Fibroblast of skin of back (primary cell): ENCODE results near the gene NHP2. TPM values are rescaled to one million over a fixed set of nuclear protein-coding genes. Genes with fewer than 3 reads are reported as not detected.
"Not testable (repeated sequence)": the region's sequence is repeated elsewhere in the genome, so short reads cannot be mapped to it uniquely, and the experiment has no call there.

ENCODE experiments used
- DNase-seq: peaks from one replicate; pipeline ENCODE4 v3.0.0-alpha.2; 2013
- polyA plus RNA-seq, 2 experiments: library from polyadenylated mRNA; unstranded; fragments of 120-200 nt; gene quantifications; one replicate each; pipeline ENCODE4 v1.2.1, GENCODE V29; 2013; ENCODE audit not compliant: insufficient read length in 2 of 2

The NHP2 gene
- polyA plus RNA-seq (2013, experiment 1 of 2; ENCODE audit: insufficient read length): 142 TPM
- 102 TPM for polyA plus RNA-seq (2013, experiment 2 of 2; ENCODE audit: insufficient read length)

DNA sequence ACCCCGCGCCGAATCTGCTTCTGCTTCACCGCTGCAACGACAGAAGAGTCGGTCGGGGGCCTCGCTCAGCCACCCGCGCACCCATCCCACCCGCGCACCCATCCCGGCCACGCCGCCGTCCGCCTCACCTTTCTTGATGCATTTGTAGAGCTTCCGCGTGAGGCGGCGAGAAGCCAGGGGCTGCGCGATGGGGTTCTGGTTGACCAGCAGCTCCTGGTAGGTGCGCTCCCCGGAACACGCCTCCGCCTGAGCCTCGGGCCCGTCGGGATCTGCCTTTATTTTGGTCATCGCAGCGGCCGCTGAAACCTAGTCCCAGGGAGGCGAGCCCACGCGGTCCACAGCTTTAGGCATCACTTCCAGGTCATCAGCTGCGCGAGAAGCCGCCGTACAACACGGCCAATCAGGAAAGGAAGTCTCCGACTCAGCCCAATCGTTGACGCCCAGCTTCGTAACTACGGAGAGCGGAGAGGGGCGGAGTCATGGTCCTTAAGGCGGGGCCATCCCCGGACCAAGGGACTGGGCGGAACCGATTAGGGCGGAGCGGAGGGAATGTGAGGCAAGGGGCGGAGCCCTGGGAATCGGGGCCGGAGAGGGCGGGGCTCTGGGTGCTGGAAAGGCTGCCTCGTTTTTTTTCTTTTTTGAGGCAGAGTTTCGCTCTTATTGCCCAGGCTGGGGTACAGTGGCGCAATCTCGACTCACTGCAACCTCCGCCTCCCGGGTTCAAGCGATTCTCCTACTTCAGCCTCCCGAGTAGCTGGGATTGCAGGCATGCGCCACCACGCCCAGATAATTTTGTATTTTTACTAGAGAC, at the start of gene NHP2:
TSS of gene NHP2 (minus strand) at position 356 of the 811 bp plus-strand sequence. CDS start at position 288, 68 bp downstream.
- DNase-seq: peak; percentile 98

- DNase-seq: no peak
Observed at GRCh38 chr5:178202541-178202940, 48.9 kb upstream of the NHP2 start.

DNA sequence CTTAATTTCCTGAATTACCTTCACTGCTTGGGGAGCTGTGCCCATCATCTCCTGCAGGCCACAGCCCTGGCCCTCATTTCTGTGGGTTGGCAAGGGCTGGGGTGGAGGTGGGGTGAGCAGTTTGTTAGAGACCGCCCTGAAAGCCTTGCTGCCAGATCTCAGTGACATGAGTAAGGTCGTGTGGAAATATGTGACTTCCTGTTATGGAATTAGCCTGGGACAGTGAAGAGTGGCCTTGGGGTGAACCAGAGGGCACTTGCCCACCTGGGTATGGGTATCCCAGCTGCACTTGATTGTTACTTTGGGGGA, 48.2 kb upstream of the NHP2 start:
- DNase-seq: peak; percentile 28

DNA sequence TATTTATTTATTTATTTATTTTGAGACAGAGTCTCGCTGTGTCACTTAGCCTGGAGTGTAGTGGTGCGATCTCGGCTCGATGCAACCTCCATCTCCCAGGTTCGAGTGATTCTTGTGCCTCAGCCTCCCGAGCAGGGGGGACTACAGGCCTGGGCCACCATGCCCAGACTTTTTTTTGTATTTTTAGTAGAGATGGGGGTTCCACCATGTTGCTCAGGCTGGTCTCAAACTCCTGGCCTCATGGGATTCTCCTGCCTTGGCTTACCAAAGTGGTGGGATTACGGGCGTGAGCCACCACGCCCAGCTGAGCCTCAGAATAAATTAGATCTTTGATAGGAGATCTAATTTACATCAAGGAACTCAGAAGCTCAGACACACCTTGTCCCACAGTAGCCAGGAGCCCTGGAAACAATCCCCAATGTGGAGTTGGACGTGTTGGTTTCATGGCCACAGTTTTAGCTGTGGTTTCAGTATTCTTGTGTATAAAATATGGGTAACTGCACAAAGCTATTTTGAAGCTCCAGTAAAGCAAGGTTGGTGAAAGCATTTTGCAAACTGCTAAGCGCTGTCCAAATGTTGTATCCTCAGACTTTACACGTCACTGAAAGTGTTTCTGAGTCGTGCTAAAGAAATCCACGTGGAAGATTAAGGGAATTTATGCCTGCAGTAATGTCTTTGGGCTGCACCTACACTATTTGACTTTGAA, 47.7 kb upstream of the NHP2 start:
- DNase-seq: peak; percentile 37

- no peak for DNase-seq
Observed at GRCh38 chr5:178199581-178200434, 46.1 kb upstream of the NHP2 start.

DNA sequence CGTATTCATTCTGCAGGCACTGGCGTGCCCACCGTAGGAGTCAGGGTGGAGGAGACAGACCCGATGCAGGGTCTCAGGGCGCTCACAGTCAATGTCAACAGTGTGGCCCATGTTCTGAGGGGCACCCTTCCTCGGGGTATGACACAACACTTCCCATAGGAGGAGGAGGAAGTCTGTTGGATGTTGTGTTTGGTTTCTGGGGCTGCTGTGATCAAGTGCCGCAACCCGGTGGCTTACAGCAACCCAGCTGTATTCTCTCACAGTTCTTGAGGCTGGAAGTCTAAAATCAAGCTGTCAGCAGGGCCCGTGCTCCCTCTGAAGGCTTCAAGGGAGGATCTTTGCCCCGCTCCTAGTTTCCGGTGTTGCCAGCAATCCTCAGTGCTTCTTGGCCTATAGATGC, 45.0 kb upstream of the NHP2 start:
- DNase-seq: no peak

- DNase-seq: not testable (repeated sequence)
Observed at GRCh38 chr5:178198151-178198550, 44.5 kb upstream of the NHP2 start.

- DNase-seq: no peak
Observed at GRCh38 chr5:178196986-178197385, 43.3 kb upstream of the NHP2 start.

DNA sequence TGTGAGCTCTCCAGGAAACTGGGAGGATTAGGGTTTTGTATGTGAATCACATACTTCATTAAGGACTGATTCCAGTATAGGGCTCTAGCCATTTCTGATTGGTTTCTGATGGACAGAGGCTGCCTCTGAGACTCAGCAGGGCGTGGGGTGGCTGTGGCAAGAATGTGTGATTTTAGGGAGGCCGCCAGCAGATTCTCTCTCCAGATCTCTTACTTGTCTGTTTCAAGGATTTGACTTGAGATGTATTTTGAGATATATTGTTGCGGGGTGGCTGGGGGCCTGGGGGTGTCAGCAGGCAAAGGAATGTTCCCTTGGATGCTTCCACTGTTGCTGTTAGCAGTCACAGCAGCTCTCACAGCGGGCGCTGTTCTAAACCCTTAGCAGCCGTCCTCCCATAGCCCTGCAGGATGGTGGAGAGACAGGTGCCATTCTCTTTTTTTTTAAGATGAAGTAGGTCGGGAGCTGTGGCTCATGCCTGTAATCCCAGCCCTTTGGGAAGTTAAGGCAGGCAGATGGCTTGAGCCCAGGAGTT, 42.7 kb upstream of the NHP2 start:
- peak; percentile 41 for DNase-seq

DNA sequence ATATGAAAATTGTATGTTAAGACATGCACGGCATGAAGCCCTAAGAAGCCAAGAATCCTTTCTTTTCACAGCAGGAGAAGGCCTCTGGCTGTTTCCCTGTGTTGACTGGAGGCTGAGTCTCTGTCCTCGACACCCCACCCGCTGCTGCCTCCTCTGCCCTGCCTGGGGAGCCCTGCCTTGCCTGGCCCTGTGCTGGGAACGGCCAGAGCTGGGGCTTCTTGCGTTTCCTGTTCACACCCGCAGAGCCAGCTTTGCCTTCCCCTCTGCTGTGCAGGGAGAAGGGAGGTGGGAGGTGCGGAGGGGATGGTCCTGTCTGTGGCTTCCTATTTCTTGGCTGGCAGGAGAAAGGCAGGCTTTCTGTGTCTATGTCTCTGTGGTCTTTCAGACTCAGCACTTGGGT, 40.3 kb upstream of the NHP2 start:
- no peak for DNase-seq

- no peak for DNase-seq
Observed at GRCh38 chr5:178193251-178193809, 39.6 kb upstream of the NHP2 start.

DNA sequence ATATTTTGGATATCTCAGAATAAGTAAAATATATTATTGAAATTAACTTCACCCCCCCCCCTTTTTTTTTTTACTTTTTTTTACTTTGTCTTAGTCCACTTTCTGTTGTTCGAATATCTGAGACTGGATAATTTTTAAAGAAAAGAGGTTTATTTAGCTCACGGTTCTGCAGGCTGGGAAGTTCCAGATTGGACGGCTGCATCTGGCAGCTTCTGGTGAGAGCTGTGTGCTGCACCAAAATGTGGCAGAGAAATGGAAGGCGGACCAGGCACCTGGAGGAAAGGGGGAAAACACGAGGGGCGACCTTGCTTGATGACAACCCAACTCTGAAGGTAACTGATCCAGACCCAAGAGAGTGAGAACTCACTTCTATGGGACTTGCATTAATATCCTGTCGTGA, 39.1 kb upstream of the NHP2 start:
- no peak for DNase-seq

DNA sequence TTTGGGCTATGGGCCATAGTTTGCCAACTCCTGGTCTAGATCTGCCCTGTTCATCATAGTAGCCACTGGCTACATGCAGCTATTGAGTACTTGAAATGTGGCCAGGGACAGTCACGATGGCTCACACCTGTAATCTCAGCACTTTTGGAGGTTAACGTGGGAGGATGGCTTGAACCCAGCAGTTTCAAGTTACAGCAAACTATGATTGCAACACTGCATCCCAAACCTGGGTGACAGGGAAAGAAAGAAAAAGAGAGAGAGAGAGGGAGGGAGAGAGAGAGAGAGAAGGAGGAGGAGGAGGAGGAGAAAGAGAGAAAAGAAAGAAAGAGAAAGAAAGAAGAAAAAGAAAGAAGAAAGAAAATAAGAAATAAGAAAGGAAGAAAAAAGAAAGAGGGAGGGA, 38.6 kb upstream of the NHP2 start:
- no peak for DNase-seq

GRCh38 chr5:178191661-178192060, 38.0 kb upstream of the NHP2 start:
- no peak for DNase-seq

DNA sequence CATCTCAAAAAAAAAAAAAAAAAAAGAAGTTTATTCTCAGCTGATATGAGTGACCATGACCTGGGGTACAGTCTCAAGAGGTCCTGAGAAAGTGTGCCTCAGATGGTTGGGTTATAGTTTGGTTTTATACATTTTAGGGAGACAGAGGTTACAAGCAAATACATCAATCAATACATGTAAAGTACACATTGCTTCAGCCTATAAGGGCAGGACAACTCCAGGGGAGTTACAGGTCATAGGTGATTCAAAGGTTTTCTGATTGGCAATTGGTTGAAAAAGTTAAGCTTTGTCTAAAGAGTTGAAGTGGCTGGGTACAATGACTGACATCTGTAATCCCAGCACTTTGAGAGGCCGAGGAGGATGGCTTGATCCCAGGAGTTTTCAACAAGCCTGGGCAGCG, 35.7 kb upstream of the NHP2 start:
- no peak for DNase-seq

- no peak for DNase-seq
Observed at GRCh38 chr5:178187014-178187413, 33.3 kb upstream of the NHP2 start, which contains the start of gene GMCL2. TSS of gene GMCL2 (minus strand) at chr5:178187371. CDS start at chr5:178187299, 72 bp downstream.

DNA sequence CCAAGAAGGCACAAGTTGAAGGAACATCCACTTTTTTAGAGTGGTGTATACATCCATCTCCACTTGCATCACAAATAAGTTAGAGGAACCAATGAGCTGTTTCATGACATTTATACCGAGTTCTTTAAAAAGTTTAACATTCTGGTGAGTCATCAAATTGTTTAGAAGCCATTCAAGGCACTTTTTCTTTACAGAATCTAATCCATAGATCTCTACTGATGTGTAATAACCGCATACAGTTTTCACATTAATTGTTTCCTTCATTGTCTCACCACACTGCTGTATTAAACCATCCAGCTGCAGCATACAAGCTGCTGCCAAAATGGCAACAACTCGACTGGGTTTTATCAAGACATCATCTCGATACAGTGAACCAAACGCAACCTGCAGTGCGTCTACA, 32.7 kb upstream of the NHP2 start:
- DNase-seq: no peak

GRCh38 chr5:178182158-178182876, 28.6 kb upstream of the NHP2 start:
- DNase-seq: no peak

GRCh38 chr5:178180141-178180863, 26.6 kb upstream of the NHP2 start:
- no peak for DNase-seq

- no peak for DNase-seq
Observed at GRCh38 chr5:178177569-178177968, 23.9 kb upstream of the NHP2 start.

DNA sequence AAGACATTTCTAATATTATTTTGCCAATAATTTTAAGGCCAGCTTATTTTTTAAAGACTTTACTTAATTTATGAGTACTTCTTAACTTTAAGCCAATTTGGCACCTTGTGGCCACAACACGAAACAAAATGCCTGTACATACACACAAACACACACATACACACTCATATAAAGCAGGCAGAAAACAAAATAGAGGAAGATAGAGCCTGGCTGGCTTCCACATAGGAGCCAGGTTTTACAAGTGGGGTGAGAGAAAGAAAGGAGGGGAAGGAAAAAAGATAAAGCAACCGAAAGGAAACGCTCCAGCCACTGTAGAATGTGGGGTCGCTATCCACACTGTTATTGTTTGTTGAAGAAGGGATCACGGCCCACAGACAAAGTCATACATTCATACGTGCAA, 23.1 kb upstream of the NHP2 start:
- DNase-seq: no peak
